ENCODE measurements around the gene OR6F1.
"Not testable (repeated sequence)": the region's sequence is repeated elsewhere in the genome, so short reads cannot be mapped to it uniquely, and the experiment has no call there.

OR6F1 gene

DNA sequence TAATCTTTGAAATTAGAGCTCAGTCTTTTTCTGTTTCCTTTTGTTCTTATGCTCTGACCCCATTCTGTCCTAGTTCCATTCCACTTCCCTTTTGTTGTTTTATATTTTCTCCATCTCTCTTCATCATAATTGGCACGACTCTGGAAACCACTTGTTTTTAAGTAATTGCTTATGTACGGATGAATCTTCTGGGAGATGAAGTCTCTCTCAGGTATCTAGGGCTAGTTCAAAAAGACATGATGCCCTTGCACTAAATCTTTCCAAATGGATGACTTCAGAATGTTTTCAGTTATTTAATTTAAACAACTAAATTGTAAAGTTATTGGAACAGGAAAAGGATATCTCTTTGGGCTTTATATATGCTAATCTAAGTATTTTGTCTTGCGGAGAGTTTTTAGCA, at the start of gene OR6F1:
Gene OR6F1 (minus strand): TSS at position 101 of the 400 bp plus-strand sequence. CDS start 3,891 bp downstream, outside the sequence.
- DNase-seq, result no peak

- DNase-seq, result no peak
Observed at GRCh38 chr1:247760456-247760855, 44.0 kb upstream of the OR6F1 start, which contains the start of gene OR1C1. OR1C1 (minus strand) TSS chr1:247760556; CDS start chr1:247758406, 2,150 bp downstream.

- DNase-seq, result not testable (repeated sequence)
Observed at GRCh38 chr1:247754311-247754710, 37.9 kb upstream of the OR6F1 start.

DNA sequence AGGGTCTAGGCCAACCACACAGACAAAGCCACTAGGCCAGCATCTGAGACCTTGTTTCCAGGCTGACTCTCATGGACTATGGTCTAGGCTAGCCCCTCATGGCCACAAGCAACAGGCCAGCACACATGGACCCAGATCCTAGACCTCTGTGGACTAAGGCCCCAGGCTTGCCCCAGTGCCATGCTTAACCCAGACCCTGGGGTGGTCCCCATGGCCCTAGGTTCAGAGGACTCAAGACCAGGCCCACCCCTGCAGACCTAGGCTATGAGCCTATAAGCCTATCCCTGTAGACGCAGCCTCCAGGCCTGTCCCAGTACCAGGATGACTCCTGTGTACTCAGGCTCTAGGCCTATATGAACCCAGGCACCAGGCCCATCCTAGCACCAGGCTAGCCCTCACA, 33.4 kb upstream of the OR6F1 start:
- no peak for DNase-seq

DNA sequence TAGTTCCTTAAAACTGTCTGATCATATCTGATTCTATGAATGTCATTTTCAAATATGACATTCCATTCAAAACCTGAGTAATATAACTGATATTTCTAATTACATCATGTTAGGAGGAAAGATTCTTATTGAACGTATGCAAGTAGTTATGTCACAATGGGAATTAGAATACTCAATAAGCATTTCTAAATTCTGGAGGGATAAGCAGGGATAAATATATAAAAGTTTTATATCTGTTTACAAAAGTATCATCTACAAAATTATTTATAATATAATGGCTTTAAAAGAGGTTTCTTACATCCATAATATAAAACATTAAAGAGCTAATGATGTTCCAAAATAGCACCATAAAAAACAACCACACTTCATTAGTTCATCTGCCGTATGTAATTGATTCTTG, 31.6 kb upstream of the OR6F1 start, which contains the start of gene OR14A2:
Gene OR14A2 (minus strand): TSS at position 101 of the 400 bp plus-strand sequence.
- no peak for DNase-seq

DNA sequence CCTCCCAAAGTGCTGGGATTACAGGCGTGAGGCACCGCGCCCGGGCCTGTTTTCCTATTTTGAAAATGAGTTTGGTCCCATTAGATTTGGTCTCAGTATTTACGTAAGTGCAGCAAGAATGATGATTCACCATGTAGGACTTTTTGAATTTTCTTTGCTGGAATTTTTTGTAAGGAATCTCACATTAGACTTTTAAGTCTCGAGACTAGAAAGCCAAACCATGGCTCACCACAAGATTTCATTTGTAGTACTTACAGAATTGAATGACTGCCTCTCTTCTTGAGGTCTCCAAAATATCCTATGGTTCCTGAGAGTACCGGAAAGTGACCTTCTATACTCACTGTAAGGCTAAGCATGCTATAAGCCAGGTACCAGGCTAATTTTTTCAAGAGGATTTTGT, 31.2 kb upstream of the OR6F1 start:
- peak; percentile 1 for DNase-seq

- DNase-seq, result no peak
Observed at GRCh38 chr1:247746391-247746935, 30.0 kb upstream of the OR6F1 start.

GRCh38 chr1:247742215-247742760, 25.8 kb upstream of the OR6F1 start:
- DNase-seq, result peak; percentile 7

DNA sequence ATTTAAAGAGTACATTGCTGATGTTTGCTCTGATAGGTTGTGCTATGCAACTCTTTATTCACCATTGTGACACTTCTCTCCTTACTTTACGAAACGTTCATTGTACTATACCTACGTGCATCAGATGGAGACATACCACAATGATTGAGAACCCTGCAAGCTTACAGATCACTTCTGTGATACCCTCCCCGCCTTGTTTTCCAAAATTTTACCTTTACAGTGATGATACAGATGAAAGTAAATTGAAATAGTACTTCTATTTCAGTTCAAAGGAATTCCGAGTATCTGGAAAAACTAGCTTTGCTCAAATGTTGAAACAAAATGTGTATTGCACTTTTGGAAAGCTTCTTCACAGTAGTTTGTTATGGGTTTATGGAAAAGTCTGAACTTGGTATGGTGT, 25.3 kb upstream of the OR6F1 start:
- no peak for DNase-seq

DNA sequence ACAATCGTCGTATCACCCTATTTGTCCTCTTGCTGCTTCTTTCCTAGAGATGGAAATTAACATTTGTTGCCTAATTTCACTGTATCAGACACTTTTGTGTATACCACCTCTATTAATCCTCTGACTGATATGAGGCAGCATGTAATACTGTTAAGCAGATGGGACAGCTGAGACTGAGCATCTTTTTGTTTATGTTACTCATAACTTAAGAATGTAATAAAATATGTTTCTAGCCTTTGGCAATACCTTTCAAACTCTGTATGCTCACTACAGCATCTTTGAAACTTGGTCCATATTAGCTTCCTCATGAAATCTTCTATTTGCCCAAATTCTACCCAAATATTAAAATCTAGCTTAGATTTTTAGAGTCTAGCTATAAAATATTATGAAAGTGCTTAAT, 24.3 kb upstream of the OR6F1 start:
- no peak for DNase-seq

DNA sequence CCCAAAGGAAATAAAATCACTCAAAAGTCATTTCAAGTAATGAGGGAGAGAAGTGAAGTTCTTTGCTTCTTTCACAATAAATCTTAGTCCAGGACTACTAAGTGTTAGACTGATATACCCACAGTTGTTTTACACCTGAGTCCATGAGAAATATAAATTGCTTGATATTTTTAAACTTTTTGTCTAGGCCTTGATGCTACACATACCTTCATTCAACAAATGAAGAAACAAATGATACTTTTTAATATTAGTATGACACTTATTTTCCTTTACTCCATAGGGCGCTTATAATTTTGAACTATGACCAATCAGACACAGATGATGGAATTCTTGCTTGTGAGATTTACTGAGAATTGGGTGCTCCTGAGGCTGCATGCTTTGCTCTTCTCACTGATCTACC, 21.9 kb upstream of the OR6F1 start, which contains the start of gene OR14K1:
Gene OR14K1 (plus strand): TSS at position 301 of the 400 bp plus-strand sequence. CDS start 0 bp downstream, at position 301.
- no peak for DNase-seq

- no peak for DNase-seq
Observed at GRCh38 chr1:247721222-247721621, 4.8 kb upstream of the OR6F1 start.

DNA sequence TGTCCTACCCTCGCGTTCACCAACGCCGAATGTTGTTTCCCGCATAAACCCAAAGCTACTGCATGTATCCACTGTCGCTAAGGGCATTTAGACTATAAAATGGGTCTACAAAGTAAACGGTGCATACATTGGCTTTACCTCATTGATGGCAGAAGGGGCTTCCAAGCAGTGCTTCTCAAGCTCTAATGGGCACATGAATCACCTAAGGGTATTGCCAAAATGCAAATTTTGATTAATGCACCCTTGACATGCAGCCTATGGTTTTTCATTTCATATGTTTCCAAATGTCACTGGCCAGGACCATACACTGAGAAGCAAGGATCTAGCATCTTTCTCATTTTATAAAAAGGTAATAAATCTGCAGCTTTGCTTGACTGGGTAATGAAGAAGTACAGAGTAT, 2.7 kb downstream of the OR6F1 start:
- no peak for DNase-seq

DNA sequence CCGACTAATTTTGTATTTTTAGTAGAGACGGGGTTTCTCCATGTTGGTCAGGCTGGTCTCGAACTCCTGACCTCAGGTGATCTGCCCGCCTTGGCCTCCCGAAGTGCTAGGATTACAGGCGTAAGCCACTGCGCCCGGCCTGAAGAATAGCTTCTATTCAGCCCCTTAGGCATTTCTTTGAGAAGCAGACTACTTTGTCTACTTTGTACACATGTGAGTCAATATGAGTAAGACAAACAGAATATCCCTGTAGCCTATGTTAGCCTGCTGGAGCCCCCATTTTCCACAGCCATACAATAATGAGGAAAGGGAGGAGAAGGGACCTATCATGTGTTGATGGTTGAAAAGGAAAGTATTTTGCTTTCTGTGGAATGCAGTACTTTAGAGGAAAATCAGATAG, 5.8 kb downstream of the OR6F1 start:
- not testable (repeated sequence) for DNase-seq

GRCh38 chr1:247701338-247701737, 15.1 kb downstream of the OR6F1 start:
- DNase-seq, result no peak

GRCh38 chr1:247681288-247681897, 35.1 kb downstream of the OR6F1 start:
- peak; percentile 1 for DNase-seq

- DNase-seq, result no peak
Observed at GRCh38 chr1:247680171-247680570, 36.3 kb downstream of the OR6F1 start.

GRCh38 chr1:247679639-247680038, 36.8 kb downstream of the OR6F1 start, which contains the start of gene OR13G1:
OR13G1 (minus strand) TSS chr1:247679739; CDS start chr1:247673041, 6,698 bp downstream.
- DNase-seq, result no peak

- DNase-seq, result no peak
Observed at GRCh38 chr1:247669225-247669624, 47.2 kb downstream of the OR6F1 start.

Measured in fibroblast of upper back skin (primary cell).